T1000 (cell line): ENCODE measurements around the gene RTN4RL2.

Experiments used
- DNase-seq: peaks from one replicate; lab custom pipeline; 2025; ENCODE audit warnings: mixed read lengths; lab: John Stamatoyannopoulos, UW

RTN4RL2 gene

DNA sequence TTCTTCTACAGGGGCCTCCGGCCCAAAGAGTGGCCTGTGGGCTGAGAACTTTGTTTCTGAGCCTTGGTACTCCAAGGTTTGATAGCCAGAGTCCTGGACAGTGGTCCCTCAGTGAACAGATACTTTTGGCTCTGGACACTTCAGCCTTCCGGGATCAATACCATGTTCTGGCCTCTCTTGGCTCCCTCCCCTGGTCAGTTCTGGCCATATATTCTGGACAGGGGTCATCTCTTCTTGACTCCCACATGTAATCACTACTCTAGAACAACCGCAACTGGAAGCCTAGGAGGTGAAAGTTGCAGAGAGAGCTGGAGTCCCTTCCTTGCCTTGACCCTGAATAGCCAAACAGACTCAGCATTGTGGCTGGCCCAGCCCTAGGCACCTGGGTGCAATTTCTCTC, 2.3 kb downstream of the RTN4RL2 start:
- no peak for DNase-seq

DNA sequence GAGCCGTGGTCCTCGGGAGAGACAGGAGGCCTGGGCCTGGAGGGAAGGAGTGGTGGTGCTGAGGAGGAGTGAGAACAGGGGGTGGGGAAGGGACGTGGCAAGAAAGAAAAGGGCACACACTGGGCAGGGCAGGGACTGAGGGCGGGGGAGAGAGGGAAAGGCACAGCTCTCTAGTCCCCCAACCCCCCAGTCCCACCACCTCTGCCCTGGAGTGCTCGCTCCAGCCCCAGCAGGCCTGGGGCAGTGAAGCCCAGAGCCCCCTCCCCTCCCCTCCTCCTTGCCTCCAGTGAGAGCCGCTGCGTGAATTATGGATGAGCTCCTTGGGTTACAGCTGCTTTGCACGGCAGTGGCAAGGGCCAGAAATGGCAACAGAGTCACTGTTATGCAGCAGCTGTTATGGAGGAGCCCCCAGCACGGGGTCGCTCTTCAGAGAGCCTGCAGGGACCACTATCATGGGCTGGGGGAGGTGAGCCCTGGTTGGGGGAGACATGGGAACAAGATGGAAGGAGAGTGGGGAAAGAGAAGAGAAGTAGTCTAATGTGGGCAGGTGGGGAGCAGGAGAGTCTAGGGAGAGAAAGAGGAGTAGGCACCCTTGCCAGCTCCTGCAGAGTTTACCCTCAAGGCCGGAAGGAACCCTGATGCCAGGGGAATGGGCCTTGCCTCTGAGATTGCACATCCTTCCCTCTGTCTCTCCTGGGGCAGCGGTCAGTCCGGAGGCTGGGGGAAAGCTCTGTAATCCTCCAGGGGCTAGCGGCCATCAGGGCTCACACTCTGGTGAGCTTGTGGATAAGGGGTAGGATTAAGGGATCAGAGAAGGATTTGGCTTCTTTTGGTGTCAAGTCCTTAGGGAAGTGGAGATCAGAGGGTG, 3.6 kb downstream of the RTN4RL2 start:
- DNase-seq: no peak

DNA sequence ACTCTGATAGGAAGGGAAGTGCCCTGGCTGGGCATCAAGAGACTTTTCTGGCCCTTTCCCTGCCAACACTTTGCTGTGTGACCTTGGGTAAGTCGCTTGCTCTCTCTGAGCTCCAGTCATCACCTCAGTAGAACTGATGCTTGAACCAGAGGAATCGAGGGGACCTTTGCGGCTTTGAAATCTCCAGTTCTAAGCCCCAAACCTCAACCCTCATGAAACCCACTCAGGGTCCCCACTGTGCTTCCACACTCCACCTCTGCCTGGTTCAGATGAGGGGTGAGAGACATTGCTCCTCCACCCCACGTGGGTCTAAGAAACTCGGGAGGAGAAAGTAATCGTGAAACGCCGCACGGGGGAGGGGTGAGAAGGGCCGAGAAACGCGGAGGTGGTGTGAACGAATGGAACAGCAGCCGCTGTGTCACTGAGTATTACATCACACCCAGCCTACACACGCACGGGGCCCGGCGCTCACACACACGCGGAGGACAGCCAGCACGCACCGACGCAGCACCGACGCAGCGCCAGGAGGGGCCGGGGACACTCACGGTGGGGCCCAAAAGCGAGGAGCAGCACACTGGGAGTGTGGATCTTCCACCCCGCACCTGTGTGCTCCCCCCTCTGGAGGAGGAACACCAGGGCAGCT, 4.3 kb downstream of the RTN4RL2 start:
- DNase-seq: no peak

DNA sequence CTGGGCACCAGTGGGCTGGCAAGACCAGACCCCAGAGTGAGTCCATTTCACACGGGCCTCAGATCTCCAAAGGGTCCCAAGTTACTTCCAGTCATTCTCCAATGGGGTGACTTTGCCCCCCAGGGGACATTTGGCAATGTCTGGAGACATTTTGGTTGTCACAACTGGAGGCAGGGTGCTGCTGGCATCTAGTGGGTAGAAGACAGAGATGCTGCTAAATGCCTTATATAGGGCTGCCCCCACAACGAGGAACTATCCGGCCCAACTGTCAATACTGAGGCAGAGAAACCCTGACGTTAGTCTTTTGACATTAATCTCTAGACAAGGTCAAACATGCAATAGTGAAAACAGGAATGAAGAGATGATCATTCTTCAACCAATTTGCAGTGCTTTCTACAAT, 6.4 kb downstream of the RTN4RL2 start:
- no peak for DNase-seq

DNA sequence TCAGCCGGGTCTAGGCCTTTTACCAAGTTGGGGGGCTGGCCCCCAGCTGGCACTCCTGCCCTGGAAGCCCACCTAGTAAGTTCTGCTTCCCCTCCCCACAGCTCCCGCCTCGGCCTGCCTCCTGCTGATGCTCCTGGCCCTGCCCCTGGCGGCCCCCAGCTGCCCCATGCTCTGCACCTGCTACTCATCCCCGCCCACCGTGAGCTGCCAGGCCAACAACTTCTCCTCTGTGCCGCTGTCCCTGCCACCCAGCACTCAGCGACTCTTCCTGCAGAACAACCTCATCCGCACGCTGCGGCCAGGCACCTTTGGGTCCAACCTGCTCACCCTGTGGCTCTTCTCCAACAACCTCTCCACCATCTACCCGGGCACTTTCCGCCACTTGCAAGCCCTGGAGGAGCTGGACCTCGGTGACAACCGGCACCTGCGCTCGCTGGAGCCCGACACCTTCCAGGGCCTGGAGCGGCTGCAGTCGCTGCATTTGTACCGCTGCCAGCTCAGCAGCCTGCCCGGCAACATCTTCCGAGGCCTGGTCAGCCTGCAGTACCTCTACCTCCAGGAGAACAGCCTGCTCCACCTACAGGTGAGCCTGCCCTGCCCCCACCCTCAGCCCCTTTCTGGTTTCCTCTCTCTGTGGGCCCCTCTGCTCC, 7.3 kb downstream of the RTN4RL2 start:
- DNase-seq: no peak

DNA sequence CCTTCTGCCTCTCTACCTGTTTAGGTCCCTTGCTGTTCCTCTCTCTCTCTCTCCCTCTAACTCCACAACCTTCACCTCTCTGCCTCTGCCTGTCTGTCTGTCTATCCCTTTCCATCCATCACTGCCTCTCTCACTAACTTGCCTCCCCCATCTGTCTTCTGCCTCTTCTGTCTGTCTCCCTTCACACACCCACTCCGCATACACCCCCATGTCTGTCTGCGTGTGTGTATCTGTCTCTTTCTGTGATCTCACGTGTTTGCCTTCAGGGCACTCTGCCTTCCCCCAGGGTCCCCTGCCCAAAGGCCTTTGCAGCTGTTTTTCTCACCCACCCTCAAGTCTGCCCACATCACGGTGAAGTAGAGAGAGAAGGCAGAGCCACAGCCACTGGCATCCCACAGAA, 7.9 kb downstream of the RTN4RL2 start:
- DNase-seq: no peak

DNA sequence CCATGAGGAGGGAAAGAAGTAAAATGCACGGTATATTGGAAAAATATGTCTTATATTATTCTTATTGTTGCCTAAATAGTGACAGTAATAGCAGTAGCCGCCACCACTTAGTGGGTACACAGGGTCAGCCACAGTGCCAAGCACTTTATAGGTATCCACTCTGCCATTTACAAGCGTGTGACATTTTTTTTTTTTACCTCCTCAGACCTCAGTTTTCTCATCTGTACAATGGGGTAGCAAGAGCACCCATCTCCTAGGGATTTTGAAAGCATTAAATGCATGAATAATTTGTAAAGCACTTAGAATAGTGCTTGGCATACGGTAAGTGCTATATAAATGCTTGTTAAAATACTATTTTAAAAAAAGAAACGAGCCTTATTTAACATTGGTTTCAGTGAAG, 8.9 kb downstream of the RTN4RL2 start:
- no peak for DNase-seq

DNA sequence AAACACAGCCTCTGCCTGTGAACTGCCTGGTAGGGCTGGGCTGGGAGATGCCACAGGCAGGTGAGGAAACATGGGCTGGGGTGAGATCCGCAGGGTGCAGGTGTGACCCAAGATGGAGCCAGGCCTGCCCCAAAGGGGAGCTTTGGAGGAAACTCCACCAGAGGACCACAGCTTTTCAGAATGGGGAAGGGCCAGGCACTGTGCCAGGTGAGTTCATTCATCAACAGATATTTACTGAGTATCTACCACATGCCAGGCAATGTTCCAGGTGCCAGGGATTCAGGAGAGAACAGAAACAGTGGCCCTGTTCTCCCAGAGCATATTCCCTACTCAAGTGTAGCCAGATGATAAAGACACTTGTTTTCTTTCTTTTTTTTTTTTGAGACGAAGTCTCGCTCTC, 11.2 kb downstream of the RTN4RL2 start:
- DNase-seq: no peak

DNA sequence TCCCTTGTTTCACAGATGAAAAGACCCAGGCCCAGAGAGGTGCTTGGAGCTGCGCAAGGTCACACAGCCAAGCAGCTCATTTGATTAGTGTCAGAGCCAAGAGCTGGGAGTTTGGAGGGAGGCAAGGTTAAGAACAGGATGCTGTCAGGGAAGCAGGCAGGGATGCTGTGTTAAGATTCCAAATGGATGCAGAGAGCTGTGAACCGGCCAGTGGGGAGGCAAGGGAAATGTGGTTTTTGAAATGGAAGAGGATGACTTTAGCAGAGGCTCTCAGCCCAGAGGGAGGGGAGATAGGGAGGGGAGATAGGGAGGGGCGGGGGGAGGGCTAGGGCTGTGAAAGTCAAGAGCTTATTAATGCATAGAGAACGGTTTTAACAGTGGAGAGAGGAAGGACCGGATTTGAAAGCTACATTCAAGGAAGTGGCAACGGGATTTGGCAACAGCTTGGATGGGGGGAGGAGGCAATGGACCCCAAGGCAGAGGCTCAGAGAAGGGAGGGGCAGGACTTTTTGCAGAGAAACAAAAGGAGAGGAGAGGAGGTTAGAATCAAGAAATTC, 13.0 kb downstream of the RTN4RL2 start:
- no peak for DNase-seq

DNA sequence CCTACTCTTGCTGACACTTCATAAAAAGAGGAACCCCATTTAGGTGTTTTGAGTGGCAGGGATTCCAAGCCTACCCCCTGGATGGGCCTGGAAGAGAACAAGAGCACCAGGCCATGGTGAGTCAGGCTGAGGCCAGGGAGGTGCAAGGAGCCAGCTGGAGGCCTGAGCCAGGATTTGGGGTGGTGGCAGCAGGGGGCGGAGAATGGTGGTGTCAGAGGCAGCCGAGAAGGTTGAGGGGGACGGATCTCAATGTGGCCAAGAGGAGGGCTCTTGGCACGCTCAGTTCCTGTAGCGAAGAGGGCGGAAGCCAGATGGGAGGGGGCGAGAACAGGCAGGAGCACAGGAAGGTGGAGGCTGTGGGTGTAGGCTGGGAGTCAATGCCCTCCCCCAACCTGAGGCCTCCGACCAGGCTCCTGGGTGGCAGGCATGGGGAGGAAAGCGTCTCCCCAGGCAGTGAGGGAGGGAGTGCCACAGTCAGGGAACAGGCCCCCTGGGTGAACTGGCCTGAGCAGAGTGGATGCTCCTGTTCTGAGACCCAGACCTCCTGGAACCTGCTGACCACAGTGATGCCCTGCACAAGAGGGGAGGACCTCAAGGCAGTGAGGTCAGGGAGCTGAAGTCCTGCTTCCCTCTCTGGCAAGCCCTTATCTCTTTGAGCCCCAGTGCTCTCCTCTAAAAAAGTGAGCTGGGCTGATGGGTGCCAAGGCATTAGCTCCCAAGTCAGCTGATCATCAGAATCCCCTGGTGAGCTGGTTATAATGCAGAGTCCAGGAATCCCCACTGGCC, 13.9 kb downstream of the RTN4RL2 start:
- no peak for DNase-seq

DNA sequence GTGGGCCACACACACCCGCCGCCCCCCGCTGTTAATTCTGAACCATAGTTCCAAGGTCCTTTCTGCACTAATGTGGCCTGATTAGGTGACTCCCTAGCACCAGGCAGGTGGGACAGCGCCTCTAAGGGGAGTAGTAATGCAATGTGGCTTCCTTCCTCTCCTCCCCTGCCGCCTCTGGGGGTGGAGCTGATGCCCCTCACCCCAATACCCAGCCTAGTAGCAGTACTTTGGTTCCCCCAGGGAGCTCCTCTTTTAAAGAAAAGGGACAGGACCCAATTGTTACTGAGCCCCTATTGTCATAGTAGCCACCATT, 14.4 kb downstream of the RTN4RL2 start:
- DNase-seq: no peak

DNA sequence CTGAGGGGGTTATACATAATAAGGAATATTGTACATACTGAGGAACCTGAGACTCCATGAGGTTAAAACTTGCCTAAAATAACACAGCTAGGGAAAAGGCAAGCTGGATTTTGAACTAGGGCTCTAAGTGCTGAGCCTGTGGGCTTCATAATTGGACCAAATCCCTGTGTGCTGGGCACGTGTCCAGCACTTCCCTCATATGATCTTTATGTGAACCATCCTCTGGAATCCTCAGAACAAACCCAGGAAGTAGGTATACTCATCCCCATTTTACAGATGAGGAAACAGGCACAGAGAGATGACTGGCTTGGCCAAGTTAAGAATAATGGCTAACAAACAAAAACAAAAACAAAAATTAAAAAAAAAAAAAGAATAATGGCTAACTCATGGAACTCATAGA, 14.9 kb downstream of the RTN4RL2 start:
- DNase-seq: no peak

DNA sequence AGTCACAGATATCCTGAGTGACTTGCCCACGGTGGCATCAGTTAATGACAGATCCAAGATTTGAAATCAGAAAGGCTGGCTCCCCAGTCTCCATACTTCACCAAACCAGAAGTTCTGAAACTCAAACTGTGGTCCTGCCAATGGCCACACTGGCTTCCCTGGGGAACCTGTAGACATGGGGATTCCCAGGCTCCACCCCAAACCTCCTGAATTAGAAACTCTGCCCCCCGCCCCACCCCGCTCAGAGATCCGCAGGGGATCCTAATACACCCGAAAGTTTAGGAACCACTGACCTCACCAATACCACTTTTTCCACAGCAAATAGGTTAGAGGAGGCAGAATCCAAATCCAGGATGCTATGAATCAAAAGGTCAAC, 15.3 kb downstream of the RTN4RL2 start:
- DNase-seq: no peak

DNA sequence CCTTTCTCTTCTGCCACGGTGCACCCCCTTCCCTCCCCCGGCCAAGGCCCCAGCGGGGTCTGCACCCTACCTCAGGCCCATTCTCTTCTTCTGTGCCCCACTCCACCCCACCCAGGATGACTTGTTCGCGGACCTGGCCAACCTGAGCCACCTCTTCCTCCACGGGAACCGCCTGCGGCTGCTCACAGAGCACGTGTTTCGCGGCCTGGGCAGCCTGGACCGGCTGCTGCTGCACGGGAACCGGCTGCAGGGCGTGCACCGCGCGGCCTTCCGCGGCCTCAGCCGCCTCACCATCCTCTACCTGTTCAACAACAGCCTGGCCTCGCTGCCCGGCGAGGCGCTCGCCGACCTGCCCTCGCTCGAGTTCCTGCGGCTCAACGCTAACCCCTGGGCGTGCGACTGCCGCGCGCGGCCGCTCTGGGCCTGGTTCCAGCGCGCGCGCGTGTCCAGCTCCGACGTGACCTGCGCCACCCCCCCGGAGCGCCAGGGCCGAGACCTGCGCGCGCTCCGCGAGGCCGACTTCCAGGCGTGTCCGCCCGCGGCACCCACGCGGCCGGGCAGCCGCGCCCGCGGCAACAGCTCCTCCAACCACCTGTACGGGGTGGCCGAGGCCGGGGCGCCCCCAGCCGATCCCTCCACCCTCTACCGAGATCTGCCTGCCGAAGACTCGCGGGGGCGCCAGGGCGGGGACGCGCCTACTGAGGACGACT, 15.9 kb downstream of the RTN4RL2 start:
- no peak for DNase-seq

DNA sequence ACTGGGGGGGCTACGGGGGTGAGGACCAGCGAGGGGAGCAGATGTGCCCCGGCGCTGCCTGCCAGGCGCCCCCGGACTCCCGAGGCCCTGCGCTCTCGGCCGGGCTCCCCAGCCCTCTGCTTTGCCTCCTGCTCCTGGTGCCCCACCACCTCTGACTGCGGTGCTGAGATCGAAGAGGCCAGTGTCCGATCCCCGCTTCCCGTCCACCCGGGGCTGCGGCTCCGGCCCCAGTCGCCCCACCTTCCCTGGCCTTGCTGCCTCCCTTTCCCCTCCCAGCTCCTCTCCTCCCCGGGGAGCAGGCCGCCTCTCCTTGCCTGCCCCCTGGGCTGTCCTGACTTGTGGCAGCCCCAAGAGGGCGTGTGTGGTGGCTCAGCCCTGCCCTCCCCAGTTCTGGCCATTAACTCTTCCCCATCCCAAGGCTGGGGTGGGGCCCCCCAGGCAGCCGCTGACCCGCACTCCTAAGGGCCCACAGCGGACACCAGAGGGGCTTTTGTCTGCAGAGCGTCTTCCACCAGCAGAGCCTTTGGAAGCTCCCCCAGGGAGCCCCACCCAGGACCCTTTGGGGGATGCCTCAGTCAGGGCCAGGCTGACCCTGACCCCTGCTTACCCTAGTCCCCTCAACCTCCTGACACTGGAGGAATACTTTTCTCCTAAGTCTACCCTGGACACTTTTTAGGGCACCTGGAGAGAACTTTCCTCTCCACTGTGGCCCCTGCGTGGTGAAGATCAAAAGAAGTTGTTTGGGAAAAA, 16.6 kb downstream of the RTN4RL2 start:
- DNase-seq: no peak

DNA sequence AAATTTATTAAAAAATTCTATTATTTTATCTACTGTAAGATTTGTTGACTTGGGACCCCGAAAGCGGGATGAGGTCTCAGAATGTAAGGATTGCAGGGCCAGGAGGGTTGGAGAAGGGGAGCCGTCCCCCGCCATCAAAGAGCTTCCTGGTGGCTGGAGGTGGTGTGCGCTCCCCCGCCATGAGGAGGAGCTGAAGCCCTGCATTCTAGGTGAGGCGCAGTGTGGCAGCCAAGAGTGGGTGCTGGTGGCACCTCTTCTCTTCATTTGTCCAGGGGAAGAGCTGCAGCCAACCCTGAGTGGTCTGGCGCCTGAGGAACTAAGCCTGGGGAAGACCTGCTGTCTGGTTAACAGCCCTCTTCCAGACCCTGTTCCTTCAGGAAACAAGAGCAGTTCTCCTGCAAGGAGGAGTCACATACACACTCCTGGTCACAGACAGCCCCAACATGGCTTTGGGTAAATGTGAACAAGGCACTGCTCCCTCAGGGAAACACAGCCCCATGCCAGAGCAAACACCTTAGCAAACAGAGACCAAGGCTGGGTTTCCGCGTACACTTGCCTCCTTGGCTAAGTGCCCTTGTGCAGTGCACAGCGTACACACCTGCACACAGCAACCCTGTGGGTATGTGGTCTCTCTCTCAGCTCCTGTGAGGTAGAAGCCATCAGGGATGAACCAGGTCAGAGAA, 17.3 kb downstream of the RTN4RL2 start:
- DNase-seq: no peak

DNA sequence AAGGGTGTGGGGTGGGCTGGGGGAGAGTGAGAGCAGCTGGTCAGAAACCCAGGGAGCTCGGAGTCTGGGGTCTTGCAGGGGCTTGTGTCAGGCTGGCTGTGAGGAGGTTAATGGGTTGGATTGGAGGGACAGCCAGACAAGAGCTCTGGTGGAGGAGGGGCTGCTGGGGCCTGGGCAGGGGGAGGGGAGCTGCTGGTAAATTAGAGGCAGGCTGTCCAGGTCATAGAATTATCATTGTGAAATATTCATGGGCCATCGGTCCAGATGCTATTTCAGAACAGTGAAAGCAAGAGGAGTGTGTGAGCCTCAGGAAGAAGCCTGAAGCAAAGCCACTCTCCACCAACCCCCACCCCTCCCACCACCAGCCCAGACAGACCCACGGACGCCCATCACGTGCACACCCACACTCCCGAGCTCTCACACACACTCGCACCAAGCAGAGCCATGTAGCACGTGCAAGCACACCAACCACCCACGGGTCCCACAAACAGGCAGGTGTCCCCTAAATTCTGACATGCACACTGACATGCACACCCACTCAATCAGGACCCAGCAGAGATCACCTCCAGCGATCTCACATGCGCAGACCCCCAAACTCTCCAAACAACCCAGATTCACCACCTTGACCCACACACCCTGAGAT, 18.8 kb downstream of the RTN4RL2 start:
- DNase-seq: no peak

DNA sequence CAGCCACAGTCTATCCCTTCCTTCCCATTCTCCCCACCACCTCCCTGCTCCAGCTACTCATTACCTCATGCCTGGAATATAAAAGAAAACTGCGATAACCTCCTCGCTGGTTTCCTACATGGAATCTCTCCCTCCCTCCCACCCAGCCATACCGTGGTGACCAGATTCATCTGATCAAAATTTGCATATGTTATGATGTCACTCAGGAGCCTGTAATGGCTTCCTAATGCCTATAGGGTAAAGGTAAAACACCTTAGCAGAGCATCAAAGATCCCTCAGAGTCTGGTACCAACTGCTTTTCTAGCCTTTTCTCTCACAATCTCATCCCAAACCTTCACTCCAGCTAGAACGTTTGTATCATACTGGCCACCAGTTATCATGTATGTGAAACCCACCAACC, 19.6 kb downstream of the RTN4RL2 start:
- DNase-seq: no peak

DNA sequence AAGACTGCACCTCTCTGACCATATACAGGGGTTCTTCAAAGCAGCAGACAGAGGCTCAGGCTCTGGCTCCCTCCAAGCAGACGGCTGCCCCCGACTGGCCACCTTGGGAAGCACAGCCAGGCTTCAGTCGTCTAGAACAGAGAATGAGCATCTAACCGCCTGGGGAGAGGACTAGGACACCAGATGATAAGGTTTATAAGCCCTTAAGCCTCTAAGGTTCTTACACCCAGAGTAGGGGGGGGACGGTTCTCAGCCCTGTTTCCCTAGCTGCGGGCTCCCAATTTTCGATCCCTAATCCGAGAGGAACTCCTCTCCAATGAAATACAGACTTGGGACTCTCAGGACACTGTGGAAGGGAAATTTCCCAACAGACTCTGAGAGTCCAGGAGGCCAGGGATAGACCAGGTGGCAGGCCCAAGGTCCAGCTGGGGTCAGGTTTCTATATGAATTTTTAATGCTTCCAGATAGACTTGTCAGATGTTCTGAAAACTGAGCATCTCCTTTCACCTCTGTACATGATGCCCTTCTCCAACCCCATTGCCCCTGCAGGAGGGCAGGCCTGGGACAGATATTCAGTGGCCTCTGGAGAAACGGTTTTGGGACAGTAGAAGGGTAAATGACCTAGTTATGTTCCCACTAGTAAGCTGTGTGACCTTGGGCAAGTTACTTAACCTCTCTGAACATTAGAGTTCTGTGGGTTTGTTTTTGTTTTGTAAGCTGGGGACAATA, 20.2 kb downstream of the RTN4RL2 start:
- DNase-seq: peak; percentile 12
